SK-N-SH (cell line): Measurements from ENCODE around the gene WWOX.

Source experiments
- CTCF ChIP-seq: fragments of 200-600 bp; sonication (generic); IDR thresholded peaks from 2 replicates; pipeline ENCODE4 v1.6.1; 2017; ENCODE audit warnings: antibody characterized with exemption, mild to moderate bottlenecking, moderate library complexity
- RAD21 ChIP-seq: IDR thresholded peaks from 2 replicates; pipeline ENCODE4 v1.6.1; 2012; ENCODE audit warnings: mild to moderate bottlenecking, low read length
- REST ChIP-seq: IDR thresholded peaks from 2 replicates; pipeline ENCODE4 v1.6.1; 2012; ENCODE audit warnings: mild to moderate bottlenecking, low read depth, low read length, moderate library complexity
- TEAD4 ChIP-seq: IDR thresholded peaks from 2 replicates; pipeline ENCODE4 v1.4.0; 2012; ENCODE audit warnings: mild to moderate bottlenecking, borderline replicate concordance; ENCODE audit not compliant: insufficient read depth

GRCh38 chr16:78433116-78433515 lies 333.7 kb downstream of the WWOX start:
- TF ChIP-seq REST (no peak), RAD21 (no peak), TEAD4 (no peak), CTCF (no peak)
